GM19468 (cell line): ENCODE measurements around the gene DYNLT2.

Source experiments
- ATAC-seq: cut with Tn5 transposase; IDR thresholded peaks from one replicate; pipeline ENCODE4 v1.9.1; 2021; ENCODE audit warnings: mild to moderate bottlenecking, moderate library complexity, moderate number of reproducible peaks; ENCODE audit not compliant: unreplicated experiment; ENCODE audit errors: extremely low read depth

The DYNLT2 gene

GRCh38 chr6:169741344-169741743 lies 10.0 kb downstream of the DYNLT2 start:
- no peak for ATAC-seq

- ATAC-seq, result no peak
These were observed 12.3 kb downstream of the DYNLT2 start for GRCh38 chr6:169738976-169739529.

- ATAC-seq, result no peak
These were observed 13.0 kb downstream of the DYNLT2 start for GRCh38 chr6:169738204-169738975.

- ATAC-seq, result no peak
These were observed 21.4 kb downstream of the DYNLT2 start for GRCh38 chr6:169729961-169730360.

- no peak for ATAC-seq
These were observed 24.4 kb downstream of the DYNLT2 start for GRCh38 chr6:169726963-169727362.

GRCh38 chr6:169726049-169726400 lies 25.3 kb downstream of the DYNLT2 start:
- ATAC-seq, result no peak

- ATAC-seq, result peak; percentile 1
These were observed 26.0 kb downstream of the DYNLT2 start for GRCh38 chr6:169725125-169726048.

- peak; percentile 38 for ATAC-seq
These were observed 26.8 kb downstream of the DYNLT2 start, which contains the start of gene PHF10 for GRCh38 chr6:169724494-169725124. Gene PHF10, minus strand, starts transcription at chr6:169724500. Its CDS starts 569 bp downstream, at chr6:169723931.

GRCh38 chr6:169723991-169724493 lies 27.3 kb downstream of the DYNLT2 start:
- no peak for ATAC-seq

- peak; percentile 9 for ATAC-seq
These were observed 28.0 kb downstream of the DYNLT2 start for GRCh38 chr6:169723200-169723909.

- no peak for ATAC-seq
These were observed 28.8 kb downstream of the DYNLT2 start for GRCh38 chr6:169722362-169723199.

- ATAC-seq, result no peak
These were observed 31.0 kb downstream of the DYNLT2 start for GRCh38 chr6:169720207-169720855.

GRCh38 chr6:169719117-169719516 lies 32.3 kb downstream of the DYNLT2 start:
- ATAC-seq, result no peak

GRCh38 chr6:169714595-169714994 lies 36.8 kb downstream of the DYNLT2 start:
- no peak for ATAC-seq

GRCh38 chr6:169714178-169714577 lies 37.2 kb downstream of the DYNLT2 start:
- ATAC-seq, result no peak

- no peak for ATAC-seq
These were observed 41.4 kb downstream of the DYNLT2 start for GRCh38 chr6:169710009-169710408.

- ATAC-seq, result no peak
These were observed 42.1 kb downstream of the DYNLT2 start for GRCh38 chr6:169709293-169709692.

- ATAC-seq, result no peak
These were observed 43.6 kb downstream of the DYNLT2 start for GRCh38 chr6:169707772-169708171.
